H9 (cell line): ENCODE results near the gene CAMP. TPM values are rescaled to one million over a fixed set of nuclear protein-coding genes. Genes with fewer than 3 reads are reported as not detected.

Experiments used
- DNase-seq: peaks from one replicate; pipeline ENCODE4 v3.0.0-alpha.2; 2017
- H2AFZ ChIP-seq: one replicate; pipeline ENCODE4 v1.6.1; 2013; ENCODE audit warnings: mild to moderate bottlenecking, low read length, control low read depth, moderate library complexity
- H2AK5ac ChIP-seq: 2 replicates; pipeline ENCODE4 v1.6.1; 2013; ENCODE audit warnings: low read length, control low read depth, mixed read lengths; ENCODE audit not compliant: insufficient read length
- H2BK120ac ChIP-seq: one replicate; pipeline ENCODE4 v1.6.1; 2013; ENCODE audit warnings: low read depth, mild to moderate bottlenecking, low read length, control low read depth, inconsistent platforms; ENCODE audit not compliant: poor library complexity, severe bottlenecking
- H2BK12ac ChIP-seq: 2 replicates; pipeline ENCODE4 v1.6.1; 2013; ENCODE audit warnings: low read length, control low read depth, mixed read lengths, low read depth; ENCODE audit not compliant: insufficient read length
- H2BK15ac ChIP-seq: 2 replicates; pipeline ENCODE4 v1.6.1; 2013; ENCODE audit warnings: low read depth, low read length, control low read depth
- H2BK20ac ChIP-seq: one replicate; pipeline ENCODE4 v1.6.1; 2013; ENCODE audit warnings: low read depth, mild to moderate bottlenecking, low read length, control low read depth, inconsistent platforms; ENCODE audit not compliant: poor library complexity, severe bottlenecking
- H2BK5ac ChIP-seq: 2 replicates; pipeline ENCODE4 v1.6.1; 2013; ENCODE audit warnings: low read length, control low read depth, mixed read lengths; ENCODE audit not compliant: insufficient read length
- H3K14ac ChIP-seq: 2 replicates; pipeline ENCODE4 v1.6.1; 2013; ENCODE audit warnings: low read length, control low read depth; ENCODE audit not compliant: insufficient read depth
- H3K18ac ChIP-seq: 2 replicates; pipeline ENCODE4 v1.6.1; 2013; ENCODE audit warnings: low read depth, mild to moderate bottlenecking, mixed read lengths, low read length, control low read depth; ENCODE audit not compliant: insufficient read length
- H3K23ac ChIP-seq: 2 replicates; pipeline ENCODE4 v1.6.1; 2013; ENCODE audit warnings: low read length, control low read depth, mixed read lengths, low read depth; ENCODE audit not compliant: insufficient read length
- H3K23me2 ChIP-seq: 2 replicates; pipeline ENCODE4 v1.6.1; 2013; ENCODE audit warnings: low read depth, mild to moderate bottlenecking, mixed read lengths, low read length, control low read depth; ENCODE audit not compliant: insufficient read length, poor library complexity, severe bottlenecking
- H3K27ac ChIP-seq: 2 replicates; pipeline ENCODE4 v1.5.1; 2013; ENCODE audit warnings: low read length, control low read depth, mixed read lengths, low read depth; ENCODE audit not compliant: insufficient read length
- H3K27me3 ChIP-seq: 2 replicates; pipeline ENCODE4 v1.6.1; 2013; ENCODE audit warnings: low read length, control low read depth, inconsistent platforms; ENCODE audit not compliant: insufficient read depth
- H3K4ac ChIP-seq: 2 replicates; pipeline ENCODE4 v1.6.1; 2013; ENCODE audit warnings: low read depth, mild to moderate bottlenecking, control low read depth, inconsistent platforms, low read length, moderate library complexity
- H3K4me1 ChIP-seq: 2 replicates; pipeline ENCODE4 v1.6.1; 2013; ENCODE audit warnings: low read length, control low read depth, inconsistent platforms; ENCODE audit not compliant: insufficient read depth
- H3K4me2 ChIP-seq: 2 replicates; pipeline ENCODE4 v1.6.1; 2013; ENCODE audit warnings: low read length, control low read depth, mixed read lengths; ENCODE audit not compliant: insufficient read length, insufficient read depth
- H3K56ac ChIP-seq: 2 replicates; pipeline ENCODE4 v1.6.1; 2013; ENCODE audit warnings: low read depth, mild to moderate bottlenecking, mixed read lengths, low read length, control low read depth; ENCODE audit not compliant: insufficient read length
- H3K79me1 ChIP-seq: 2 replicates; pipeline ENCODE4 v1.6.1; 2013; ENCODE audit warnings: low read depth, mild to moderate bottlenecking, moderate library complexity, low read length, control low read depth, inconsistent platforms; ENCODE audit not compliant: insufficient read depth, poor library complexity, severe bottlenecking
- H3K79me2 ChIP-seq: 2 replicates; pipeline ENCODE4 v1.6.1; 2013; ENCODE audit warnings: low read length, control low read depth, inconsistent platforms; ENCODE audit not compliant: insufficient read depth
- H3K9ac ChIP-seq: 2 replicates; pipeline ENCODE4 v1.6.1; 2013; ENCODE audit warnings: low read length, control low read depth, mixed read lengths; ENCODE audit not compliant: insufficient read length; ENCODE audit errors: extremely low read depth
- H3K9me3 ChIP-seq: one replicate; pipeline ENCODE4 v1.6.1; 2013; ENCODE audit warnings: low read depth, low read length, inconsistent platforms; ENCODE audit not compliant: control insufficient read depth
- H3T11ph ChIP-seq: one replicate; pipeline ENCODE4 v1.6.1; 2013; ENCODE audit warnings: mild to moderate bottlenecking, low read length, control low read depth, inconsistent platforms
- H4K20me1 ChIP-seq: one replicate; pipeline ENCODE4 v1.6.1; 2013; ENCODE audit not compliant: control insufficient read depth, insufficient read length, insufficient read depth
- H4K5ac ChIP-seq: 2 replicates; pipeline ENCODE4 v1.6.1; 2013; ENCODE audit warnings: low read depth, mild to moderate bottlenecking, mixed read lengths, low read length, control low read depth; ENCODE audit not compliant: insufficient read length
- H4K8ac ChIP-seq: replicated peaks from 2 replicates; pipeline ENCODE4 v1.6.1; 2013; ENCODE audit warnings: low read length, control low read depth, mixed read lengths, low read depth; ENCODE audit not compliant: insufficient read length
- H4K91ac ChIP-seq: 2 replicates; pipeline ENCODE4 v1.6.1; 2013; ENCODE audit warnings: low read depth, mild to moderate bottlenecking, moderate library complexity, mixed read lengths, low read length, control low read depth; ENCODE audit not compliant: insufficient read length
- H3K27ac Mint-ChIP-seq, 3 experiments: 2 replicates in 2 of 3; 3 replicates in 1 of 3; pipeline ENCODE4 v1.8.0; 2020 to 2021; ENCODE audit warnings: mixed read lengths in 3 of 3, mild to moderate bottlenecking in 1 of 3, moderate library complexity in 1 of 3
- H3K27me3 Mint-ChIP-seq: 2 replicates; pipeline ENCODE4 v1.8.0; 2021; ENCODE audit warnings: low read depth, mild to moderate bottlenecking, moderate library complexity, mixed read lengths
- H3K36me3 Mint-ChIP-seq, 3 experiments: 2 replicates in 2 of 3; 3 replicates in 1 of 3; pipeline ENCODE4 v1.8.0; 2020 to 2021; ENCODE audit warnings: low read depth in 3 of 3, mixed read lengths in 3 of 3; ENCODE audit not compliant: insufficient read depth in 1 of 3
- H3K4me1 Mint-ChIP-seq, 2 experiments: 2 replicates each; pipeline ENCODE4 v1.8.0; 2020; ENCODE audit warnings: mixed read lengths in 2 of 2
- H3K4me3 Mint-ChIP-seq, 2 experiments: 2 replicates in 1 of 2; 3 replicates in 1 of 2; pipeline ENCODE4 v1.8.0; 2020 to 2021; ENCODE audit warnings: mild to moderate bottlenecking in 2 of 2, mixed read lengths in 2 of 2, moderate library complexity in 1 of 2
- H3K9me3 Mint-ChIP-seq, 2 experiments: 2 replicates in 1 of 2; 3 replicates in 1 of 2; pipeline ENCODE4 v1.8.0; 2020; ENCODE audit warnings: mild to moderate bottlenecking in 2 of 2, mixed read lengths in 2 of 2, moderate library complexity in 1 of 2
- WGBS: extraction: QIAGEN DNeasy Blood & Tissue Kit; methylation state at CpG from one replicate; pipeline ENCODE4 v1.1.7; 2013; ENCODE audit warnings: missing lambda C conversion rate, low lambda C conversion rate, mixed read lengths; ENCODE audit not compliant: insufficient read length; ENCODE audit errors: extremely low coverage; 5-methylcytosine and 5-hydroxymethylcytosine counted together
- total RNA-seq: library from RNA; stranded (reverse); gene quantifications from 2 replicates; pipeline ENCODE4 v1.2.1, GENCODE V29; 2021
- TF ChIP-seq, protein P1 (sequence below): fragments of 200-600 bp; sonication (generic); conservative IDR thresholded peaks from 3 replicates; pipeline ENCODE4 v1.8.0; 2021; ENCODE audit warnings: antibody characterized with exemption, mild to moderate bottlenecking

Gene CAMP
- total RNA-seq, 1 experiment from 2014 or later, result not detected

- H3K27ac ChIP-seq, result no peak overlapping the region
- H3K9me3 Mint-ChIP-seq, result peaks cover 3% of the 10 kb centered on the region in 2 experiments
- WGBS, result no CpG with 5 or more reads among the region's 3 CpGs
- H3K9ac ChIP-seq, result no peak overlapping the region
- no peak overlapping the region for H3K18ac ChIP-seq
- H3T11ph ChIP-seq, result no peak overlapping the region
- H3K4me2 ChIP-seq, result no peak overlapping the region
- no peak overlapping the region for H2AFZ ChIP-seq
- DNase-seq, result no peak
- no peak overlapping the region for H3K4ac ChIP-seq
- H2BK12ac ChIP-seq, result no peak overlapping the region
- peaks cover 3% of the 10 kb centered on the region in 3 experiments; a peak in 5 of 7 replicates for H3K36me3 Mint-ChIP-seq
- peaks cover 8 to 11% of the 10 kb centered on the region in 2 experiments for H3K4me1 Mint-ChIP-seq
- H3K79me2 ChIP-seq, result no peaks in the 10 kb centered on the region
- no peak overlapping the region for H4K5ac ChIP-seq
- no peak overlapping the region for H2BK5ac ChIP-seq
- TF ChIP-seq, protein P1, sequence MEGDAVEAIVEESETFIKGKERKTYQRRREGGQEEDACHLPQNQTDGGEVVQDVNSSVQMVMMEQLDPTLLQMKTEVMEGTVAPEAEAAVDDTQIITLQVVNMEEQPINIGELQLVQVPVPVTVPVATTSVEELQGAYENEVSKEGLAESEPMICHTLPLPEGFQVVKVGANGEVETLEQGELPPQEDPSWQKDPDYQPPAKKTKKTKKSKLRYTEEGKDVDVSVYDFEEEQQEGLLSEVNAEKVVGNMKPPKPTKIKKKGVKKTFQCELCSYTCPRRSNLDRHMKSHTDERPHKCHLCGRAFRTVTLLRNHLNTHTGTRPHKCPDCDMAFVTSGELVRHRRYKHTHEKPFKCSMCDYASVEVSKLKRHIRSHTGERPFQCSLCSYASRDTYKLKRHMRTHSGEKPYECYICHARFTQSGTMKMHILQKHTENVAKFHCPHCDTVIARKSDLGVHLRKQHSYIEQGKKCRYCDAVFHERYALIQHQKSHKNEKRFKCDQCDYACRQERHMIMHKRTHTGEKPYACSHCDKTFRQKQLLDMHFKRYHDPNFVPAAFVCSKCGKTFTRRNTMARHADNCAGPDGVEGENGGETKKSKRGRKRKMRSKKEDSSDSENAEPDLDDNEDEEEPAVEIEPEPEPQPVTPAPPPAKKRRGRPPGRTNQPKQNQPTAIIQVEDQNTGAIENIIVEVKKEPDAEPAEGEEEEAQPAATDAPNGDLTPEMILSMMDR, result no peak
- no peaks in the 10 kb centered on the region for H3K23me2 ChIP-seq
- H3K4me3 Mint-ChIP-seq, result no peak overlapping the region
- peaks cover 13% of the 10 kb centered on the region for H3K27me3 Mint-ChIP-seq
- no peaks in the 10 kb centered on the region for H3K9me3 ChIP-seq
- H4K91ac ChIP-seq, result no peak overlapping the region
- H3K56ac ChIP-seq, result no peak overlapping the region
- no peak overlapping the region for H4K8ac ChIP-seq
- H2AK5ac ChIP-seq, result no peak overlapping the region
- H2BK120ac ChIP-seq, result no peak overlapping the region
- no peaks in the 10 kb centered on the region for H3K79me1 ChIP-seq
- H3K14ac ChIP-seq, result no peak overlapping the region; the same call in 1 of the 2 replicates
- peaks cover under 1% of the 10 kb centered on the region; the same call in 1 of the 2 replicates for H3K27me3 ChIP-seq
- H2BK20ac ChIP-seq, result no peak overlapping the region
- H4K20me1 ChIP-seq, result no peaks in the 10 kb centered on the region
- no peak overlapping the region for H3K23ac ChIP-seq
- no peak overlapping the region for H3K27ac Mint-ChIP-seq
- H3K4me1 ChIP-seq, result no peaks in the 10 kb centered on the region
- H2BK15ac ChIP-seq, result no peak overlapping the region
Observed at GRCh38 chr3:48215019-48215418, 8.3 kb upstream of the CAMP start.
